Vagina (tissue), 2 donors: ENCODE data around the gene HCFC1. TPM values are rescaled to one million over a fixed set of nuclear protein-coding genes. Genes with fewer than 3 reads are reported as not detected.

Source experiments
- DNase-seq, 2 donors: peaks; one replicate each; pipeline ENCODE4 v3.0.0-alpha.2; 2017; ENCODE audit errors: extremely low spot score in 2 of 2
- H3K27ac ChIP-seq: fragments of 200-600 bp; sonication (generic); one replicate; pipeline ENCODE4 v1.5.1; 2019
- H3K27me3 ChIP-seq: fragments of 200-600 bp; sonication (generic); one replicate; pipeline ENCODE4 v1.5.1; 2019
- H3K36me3 ChIP-seq, 2 donors: fragments of 200-600 bp; sonication (generic); one replicate each; pipeline ENCODE4 v1.5.1; 2017 to 2019
- H3K4me1 ChIP-seq: fragments of 200-600 bp; sonication (generic); one replicate; pipeline ENCODE4 v1.5.1; 2019
- H3K4me3 ChIP-seq, 2 donors: fragments of 200-600 bp; sonication (generic); 1 replicate in 1 of 2; 2 replicates in 1 of 2; pipeline ENCODE4 v1.5.1; 2016 to 2019
- H3K9me3 ChIP-seq: fragments of 200-600 bp; sonication (generic); one replicate; pipeline ENCODE4 v1.5.1; 2019
- POLR2A ChIP-seq, 2 donors: fragments of 450-650 bp; IDR thresholded peaks; one replicate each; pipeline ENCODE4 v1.6.1; 2017; ENCODE audit warnings: antibody characterized with exemption in 2 of 2, mild to moderate bottlenecking in 2 of 2, moderate library complexity in 2 of 2
- POLR2AphosphoS5 ChIP-seq, 2 donors: sonication (generic); formaldehyde crosslinking; IDR thresholded peaks; one replicate each; pipeline ENCODE4 v1.9.0; 2017; ENCODE audit warnings: antibody characterized with exemption in 2 of 2, mild to moderate bottlenecking in 2 of 2, low read depth in 1 of 2; ENCODE audit not compliant: insufficient read depth in 1 of 2
- intact Hi-C: fragments of 100-400 bp; cut with DNase I; formaldehyde crosslinking; loops from one replicate; pipeline ENCODE4 v1.15.1; 2023
- total RNA-seq: library from RNA; depleted of rRNA; stranded (reverse); fragments of >200 nt; gene quantifications from one replicate; pipeline ENCODE4 v1.2.3, GENCODE V29; 2016
- TF ChIP-seq, protein P1 (sequence below), 3 experiments: fragments of 450-650 bp in 2 of 3; fragments of 200-600 bp in 1 of 3; sonication (generic) in 1 of 3; IDR thresholded peaks; one replicate each; pipeline ENCODE4 v1.5.1; 2017 to 2019; ENCODE audit warnings: antibody characterized with exemption in 3 of 3, mild to moderate bottlenecking in 2 of 3, moderate library complexity in 2 of 3

HCFC1 gene
- total RNA-seq, 1 donor from 2014 or later = 38.8 TPM

DNA sequence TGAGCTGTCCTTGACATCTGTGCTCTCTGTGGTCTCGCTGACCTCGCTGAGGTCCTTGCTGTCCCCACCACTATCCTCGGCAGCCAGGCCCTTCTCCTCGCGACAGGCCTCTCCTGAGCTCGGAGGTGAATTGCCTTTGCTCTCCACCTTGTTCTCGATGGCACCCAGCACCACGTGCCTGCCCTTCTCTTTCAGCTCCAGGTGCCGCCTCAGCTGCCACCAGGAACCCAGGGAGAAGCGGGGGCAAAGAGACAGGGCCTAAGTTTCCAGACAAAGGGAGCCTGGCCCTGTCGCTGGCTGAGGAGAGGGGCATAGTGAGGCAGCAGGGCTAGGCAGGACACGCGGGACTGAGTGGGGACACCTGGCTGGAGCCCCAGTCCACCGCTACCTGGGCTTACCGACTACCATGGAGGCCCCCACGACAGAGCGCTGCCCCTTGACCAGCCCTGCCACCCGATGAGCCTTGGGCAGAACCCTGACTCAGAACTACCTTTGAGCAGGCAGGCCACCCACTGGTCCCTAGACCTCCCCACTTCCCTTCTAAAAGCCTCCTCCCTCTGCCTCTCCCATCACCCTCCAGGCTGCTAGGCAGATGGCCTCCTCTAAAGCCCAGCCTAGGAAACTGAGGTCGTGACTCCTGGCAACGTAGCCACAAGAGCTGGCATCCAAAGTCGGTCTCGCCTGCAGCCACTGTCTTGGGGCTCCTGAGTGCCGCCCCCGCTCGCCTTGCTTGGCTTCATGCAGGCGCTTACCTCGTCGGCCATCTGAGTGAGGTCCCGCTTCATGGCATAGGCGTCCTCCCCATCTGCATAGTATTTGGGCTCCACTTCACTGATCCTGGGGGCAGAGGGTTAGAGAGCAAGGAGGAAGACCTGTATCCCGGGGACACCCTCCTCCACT, 41.4 kb downstream of the HCFC1 start:
- Histone ChIP-seq H3K36me3 (no peaks in the 10 kb centered on the region), H3K27me3 (no peaks in the 10 kb centered on the region), H3K4me3 (no peak overlapping the region), H3K27ac (no peak overlapping the region), H3K4me1 (peaks cover 37% of the 10 kb centered on the region), H3K9me3 (no peaks in the 10 kb centered on the region)
- DNase-seq = no peak
- intact Hi-C loops = no loop called here
- TF ChIP-seq, protein P1, sequence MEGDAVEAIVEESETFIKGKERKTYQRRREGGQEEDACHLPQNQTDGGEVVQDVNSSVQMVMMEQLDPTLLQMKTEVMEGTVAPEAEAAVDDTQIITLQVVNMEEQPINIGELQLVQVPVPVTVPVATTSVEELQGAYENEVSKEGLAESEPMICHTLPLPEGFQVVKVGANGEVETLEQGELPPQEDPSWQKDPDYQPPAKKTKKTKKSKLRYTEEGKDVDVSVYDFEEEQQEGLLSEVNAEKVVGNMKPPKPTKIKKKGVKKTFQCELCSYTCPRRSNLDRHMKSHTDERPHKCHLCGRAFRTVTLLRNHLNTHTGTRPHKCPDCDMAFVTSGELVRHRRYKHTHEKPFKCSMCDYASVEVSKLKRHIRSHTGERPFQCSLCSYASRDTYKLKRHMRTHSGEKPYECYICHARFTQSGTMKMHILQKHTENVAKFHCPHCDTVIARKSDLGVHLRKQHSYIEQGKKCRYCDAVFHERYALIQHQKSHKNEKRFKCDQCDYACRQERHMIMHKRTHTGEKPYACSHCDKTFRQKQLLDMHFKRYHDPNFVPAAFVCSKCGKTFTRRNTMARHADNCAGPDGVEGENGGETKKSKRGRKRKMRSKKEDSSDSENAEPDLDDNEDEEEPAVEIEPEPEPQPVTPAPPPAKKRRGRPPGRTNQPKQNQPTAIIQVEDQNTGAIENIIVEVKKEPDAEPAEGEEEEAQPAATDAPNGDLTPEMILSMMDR (IDR thresholded peaks at IDR 0.05) = no peak
- TF ChIP-seq POLR2A (IDR thresholded peaks at IDR 0.05) (no peak), POLR2AphosphoS5 (IDR thresholded peaks at IDR 0.05; ENCODE audit: insufficient read depth in 1 of 2, low read depth in 1 of 2) (no peak)

DNA sequence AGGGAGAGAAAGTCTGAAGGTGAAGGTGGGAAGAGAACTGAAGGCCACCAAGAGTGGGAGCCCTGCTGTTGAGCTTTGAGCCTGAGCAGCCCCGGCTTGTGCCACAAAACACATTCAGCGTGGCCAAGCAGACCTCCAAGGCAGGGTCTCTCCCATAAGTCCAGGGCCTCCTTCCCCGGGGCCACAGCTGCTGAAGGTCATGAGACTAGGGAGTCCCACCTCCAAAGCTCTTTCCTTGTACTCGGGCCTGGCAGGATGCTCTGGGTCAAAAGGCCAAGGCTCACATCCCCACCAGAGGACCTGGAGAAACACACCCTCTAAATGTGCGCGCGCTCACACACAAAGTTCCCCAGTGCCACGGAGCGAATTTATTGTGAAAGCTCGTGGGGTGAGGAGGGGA, 42.0 kb downstream of the HCFC1 start:
- H3K4me1 ChIP-seq = peaks cover 35% of the 10 kb centered on the region

DNA sequence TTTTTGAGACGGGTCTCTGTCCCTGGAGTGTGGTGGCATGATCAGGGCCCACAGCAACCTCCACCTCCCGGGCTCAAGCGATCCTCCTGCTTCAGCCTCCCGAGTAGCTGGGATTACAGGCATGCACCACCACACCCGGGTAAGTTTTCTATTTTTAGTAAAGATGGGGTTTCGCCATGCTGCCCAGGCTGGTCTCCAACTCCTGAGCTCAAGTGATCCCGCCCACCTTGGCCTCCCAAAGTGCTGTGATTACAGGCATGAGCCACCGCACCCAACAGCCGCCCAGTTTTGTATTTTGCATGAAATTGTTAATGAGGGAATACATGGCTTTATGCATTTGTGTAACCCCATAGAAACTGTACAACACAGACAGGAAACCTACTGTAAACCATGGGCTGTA, 42.8 kb downstream of the HCFC1 start:
- H3K27me3 ChIP-seq = no peaks in the 10 kb centered on the region
- no peaks in the 10 kb centered on the region for H3K36me3 ChIP-seq
- intact Hi-C loops = loop anchor here (10.0 kb wide), 1 partner anchor 144 kb away; the partner anchor contains the start of gene SRPK3
- TF ChIP-seq, protein P1 (IDR thresholded peaks at IDR 0.05) = no peak
- TF ChIP-seq POLR2AphosphoS5 (IDR thresholded peaks at IDR 0.05; ENCODE audit: insufficient read depth in 1 of 2, low read depth in 1 of 2) (no peak), POLR2A (IDR thresholded peaks at IDR 0.05) (no peak)
- H3K4me1 ChIP-seq = peaks cover 29% of the 10 kb centered on the region
- DNase-seq = no peak
- peak overlapping the region; percentile 90 for H3K27ac ChIP-seq
- H3K9me3 ChIP-seq = no peaks in the 10 kb centered on the region
- no peak overlapping the region for H3K4me3 ChIP-seq

More for the DNA sequence above, 42.0 kb downstream of the HCFC1 start:
- Histone ChIP-seq H3K36me3 (no peaks in the 10 kb centered on the region), H3K4me3 (no peak overlapping the region), H3K9me3 (no peaks in the 10 kb centered on the region), H3K27me3 (no peaks in the 10 kb centered on the region), H3K27ac (no peak overlapping the region)
- no peak for DNase-seq
- TF ChIP-seq POLR2AphosphoS5 (IDR thresholded peaks at IDR 0.05; ENCODE audit: insufficient read depth in 1 of 2, low read depth in 1 of 2) = no peak
- TF ChIP-seq POLR2A (IDR thresholded peaks at IDR 0.05) = no peak
- TF ChIP-seq, protein P1 (IDR thresholded peaks at IDR 0.05) = no peak
- intact Hi-C loops = loop anchor here (10.0 kb wide), 1 partner anchor 145 kb away; the partner anchor contains the start of gene SRPK3

DNA sequence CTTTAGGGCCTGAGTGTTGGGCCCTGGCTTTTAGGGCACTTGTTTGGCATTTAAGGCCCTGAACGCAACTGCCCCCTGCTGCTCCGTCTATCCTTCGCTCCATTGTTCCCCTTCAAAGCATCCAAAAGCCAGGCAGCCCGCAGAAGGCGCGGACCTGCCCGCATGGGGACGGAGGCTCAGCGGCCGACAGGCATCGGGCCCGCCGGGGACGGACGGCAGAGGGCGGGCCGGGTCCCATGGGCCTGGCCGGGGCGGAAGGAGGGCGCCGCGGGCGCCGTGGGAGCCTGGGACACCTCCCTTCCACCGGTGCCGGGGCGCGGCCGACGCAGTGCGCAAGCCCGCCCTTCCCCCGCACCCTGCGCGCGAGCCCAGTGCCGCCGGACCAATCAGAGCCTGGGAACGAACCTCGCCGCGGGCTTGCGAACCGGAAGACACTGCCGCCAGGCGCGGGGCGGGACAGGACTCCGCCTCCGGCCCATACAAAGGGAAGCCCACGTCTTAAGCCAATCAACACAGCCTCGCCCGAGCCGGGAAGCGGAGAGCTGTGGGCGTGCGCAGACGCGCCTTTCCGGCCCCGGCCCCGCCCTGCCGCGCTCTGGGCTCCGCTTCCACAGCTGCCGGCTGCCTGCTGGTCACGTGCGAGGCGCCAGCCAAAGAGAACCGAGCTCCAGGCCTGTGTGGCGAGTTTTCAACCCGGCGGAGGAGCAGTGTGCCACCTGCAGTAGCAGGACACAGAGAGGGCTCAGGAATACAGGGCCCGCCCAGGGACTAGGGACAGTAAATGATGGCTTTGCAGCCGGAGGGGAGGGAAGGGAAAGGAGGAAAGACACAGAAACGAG, 43.5 kb downstream of the HCFC1 start:
- peak in 1 of 2 donors; percentile 98 for DNase-seq
- Histone ChIP-seq H3K36me3 (no peaks in the 10 kb centered on the region), H3K4me1 (peaks cover 31% of the 10 kb centered on the region), H3K27ac (peak overlapping the region; percentile 90), H3K4me3 (peak overlapping the region; percentile 57 to 64), H3K27me3 (no peaks in the 10 kb centered on the region), H3K9me3 (no peaks in the 10 kb centered on the region)
- intact Hi-C loops = loop anchor here (10.0 kb wide), 1 partner anchor 143 kb away; the partner anchor contains the start of gene SRPK3
- TF ChIP-seq, protein P1 (IDR thresholded peaks at IDR 0.05) = no peak
- TF ChIP-seq POLR2AphosphoS5 (IDR thresholded peaks at IDR 0.05; ENCODE audit: insufficient read depth in 1 of 2, low read depth in 1 of 2) (peak; percentile 74 to 89), POLR2A (IDR thresholded peaks at IDR 0.05) (peak in 1 of 2 donors; percentile 83)
